HepG2 (cell line): Measurements from ENCODE around the gene NGFR. TPM values are rescaled to one million over a fixed set of nuclear protein-coding genes. Genes with fewer than 3 reads are reported as not detected.

ENCODE experiments used
- CENPBD1 ChIP-seq: sonication (generic); formaldehyde crosslinking; IDR thresholded peaks from 2 replicates; pipeline ENCODE4 v1.8.0; 2022; ENCODE audit warnings: missing genetic modification reagents, low read depth, mild to moderate bottlenecking, borderline replicate concordance
- GATA4 ChIP-seq: sonication (generic); IDR thresholded peaks from 2 replicates; pipeline ENCODE4 v1.6.1; 2016; ENCODE audit warnings: antibody characterized with exemption, low read depth, borderline replicate concordance
- HDAC6 ChIP-seq: fragments of 200-600 bp; sonication (generic); IDR thresholded peaks from 2 replicates; pipeline ENCODE4 v1.7.0; 2017; ENCODE audit warnings: mild to moderate bottlenecking, antibody characterized with exemption, low read length, low read depth
- HHEX ChIP-seq: IDR thresholded peaks from 2 replicates; pipeline ENCODE4 v1.6.1; 2016; ENCODE audit warnings: control low read depth
- KDM4B ChIP-seq: sonication (generic); formaldehyde crosslinking; IDR thresholded peaks from 2 replicates; pipeline ENCODE4 v1.4.0; 2020; ENCODE audit warnings: missing genetic modification reagents
- MZF1 ChIP-seq: sonication (generic); formaldehyde crosslinking; IDR thresholded peaks from 2 replicates; pipeline ENCODE4 v1.8.1; 2023; ENCODE audit warnings: mild to moderate bottlenecking, missing genetic modification reagents, borderline replicate concordance
- NAIF1 ChIP-seq: sonication (generic); formaldehyde crosslinking; IDR thresholded peaks from 2 replicates; pipeline ENCODE4 v1.5.0; 2020; ENCODE audit warnings: mild to moderate bottlenecking, missing genetic modification reagents, borderline replicate concordance
- PHF8 ChIP-seq: sonication (generic); formaldehyde crosslinking; IDR thresholded peaks from 2 replicates; pipeline ENCODE4 v1.5.0; 2020; ENCODE audit warnings: missing genetic modification reagents
- POGK ChIP-seq: sonication (generic); formaldehyde crosslinking; conservative IDR thresholded peaks from 2 replicates; pipeline ENCODE4 v1.8.0; 2022; ENCODE audit warnings: mild to moderate bottlenecking, moderate library complexity, missing genetic modification reagents
- SOX5 ChIP-seq: IDR thresholded peaks from 2 replicates; pipeline ENCODE4 v1.6.1; 2016; ENCODE audit warnings: borderline replicate concordance
- TP53 ChIP-seq: sonication (generic); formaldehyde crosslinking; conservative IDR thresholded peaks from 2 replicates; pipeline ENCODE4 v1.4.0; 2020; ENCODE audit warnings: missing genetic modification reagents
- ZKSCAN8 ChIP-seq: IDR thresholded peaks from 2 replicates; pipeline ENCODE4 v1.6.1; 2016; ENCODE audit warnings: borderline replicate concordance, missing genetic modification reagents, missing compliant biosample characterization
- ZNF280D ChIP-seq: sonication (generic); formaldehyde crosslinking; IDR thresholded peaks from 2 replicates; pipeline ENCODE4 v1.5.1; 2020; ENCODE audit warnings: mild to moderate bottlenecking, missing genetic modification reagents
- ZNF317 ChIP-seq: sonication (generic); formaldehyde crosslinking; IDR thresholded peaks from 2 replicates; pipeline ENCODE4 v1.5.0; 2020; ENCODE audit warnings: mild to moderate bottlenecking, missing genetic modification reagents
- ZNF713 ChIP-seq: sonication (generic); formaldehyde crosslinking; IDR thresholded peaks from 2 replicates; pipeline ENCODE4 v1.4.0; 2020; ENCODE audit warnings: mild to moderate bottlenecking, missing genetic modification reagents
- polyA plus RNA-seq, 8 experiments: library from polyadenylated mRNA; depleted of rRNA in 3 of 8; stranded (reverse) in 7 of 8; unstranded in 1 of 8; fragments of >200 nt; fragmentation: Illumina TruSeq in 4 of 8; extraction: Trizol in 4 of 8; gene quantifications; 2 replicates each; pipeline versions ENCODE4 v1.2.1 to v1.2.3, GENCODE V29; 2011 to 2016; ENCODE audit warnings: low read depth in 4 of 8, missing spikeins in 1 of 8, mixed read lengths in 1 of 8; ENCODE audit not compliant: insufficient read depth in 1 of 8
- total RNA-seq, 5 experiments: library from RNA; depleted of rRNA; stranded (reverse); fragments of >200 nt; fragmentation: Illumina TruSeq; extraction: Trizol; gene quantifications; 2 replicates each; pipeline ENCODE4 v1.2.3, GENCODE V29; 2016; ENCODE audit warnings: low read depth in 1 of 5
- TF ChIP-seq, protein P1 (sequence below): sonication (generic); formaldehyde crosslinking; IDR thresholded peaks from 2 replicates; pipeline ENCODE4 v1.4.0; 2020; ENCODE audit warnings: missing genetic modification reagents, borderline replicate concordance
- TF ChIP-seq, protein P2 (sequence below): sonication (generic); formaldehyde crosslinking; IDR thresholded peaks from 2 replicates; pipeline ENCODE4 v1.4.0; 2020; ENCODE audit warnings: mild to moderate bottlenecking, missing genetic modification reagents
- TF ChIP-seq, protein P3 (sequence below): sonication (generic); formaldehyde crosslinking; IDR thresholded peaks from 2 replicates; pipeline ENCODE4 v1.4.0; 2020; ENCODE audit warnings: missing genetic modification reagents

The NGFR gene
- total and polyA plus RNA-seq, 2 of the 13 experiments (the other 11 are each of a cell fraction or from before 2014, with no cell fraction given): 1.1 to 1.8 TPM

DNA sequence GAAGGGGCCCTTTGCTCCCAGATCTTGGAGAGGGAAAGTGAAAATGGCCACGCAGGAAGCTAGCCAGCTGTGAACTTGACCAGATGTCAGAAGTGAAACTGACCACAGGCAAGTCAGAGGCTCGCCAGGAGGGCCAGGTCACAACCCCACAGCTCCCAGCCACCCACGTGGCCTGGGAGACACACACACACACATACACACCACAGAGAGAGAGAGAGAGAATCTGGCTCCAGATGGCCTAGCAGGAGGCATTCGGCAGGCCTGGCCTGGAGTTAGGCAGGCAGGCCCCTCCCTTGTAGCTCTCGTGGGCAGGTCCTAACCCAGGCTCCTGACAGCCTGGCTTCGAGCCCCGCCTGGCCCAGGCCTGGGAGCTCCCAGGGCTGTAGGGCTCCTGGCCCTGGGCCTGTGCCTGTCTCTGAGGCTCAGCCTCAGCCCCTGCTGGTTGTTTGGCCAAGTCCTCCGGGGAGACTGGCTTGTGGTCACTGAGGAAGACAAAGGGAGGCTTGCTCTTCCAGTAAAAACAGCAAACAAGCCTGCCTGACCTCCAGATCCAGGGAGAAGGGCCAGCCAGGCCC, 20.2 kb downstream of the NGFR start (continued):
- TF ChIP-seq HDAC6 (no peak), ZNF713 (CRISPR knock-in tag) (peak; percentile 66; the same call in 1 of the 2 replicates), ZKSCAN8 (CRISPR knock-in tag) (peak; percentile 86), HHEX (CRISPR knock-in tag) (no peak), PHF8 (CRISPR knock-in tag) (peak; percentile 92), TP53 (CRISPR knock-in tag) (no peak), MZF1 (CRISPR knock-in tag) (no peak), ZNF317 (CRISPR knock-in tag) (no peak), GATA4 (no peak), SOX5 (CRISPR knock-in tag) (peak; percentile 52), POGK (peak; percentile 81), NAIF1 (CRISPR knock-in tag) (no peak), CENPBD1 (CRISPR knock-in tag) (no peak), KDM4B (CRISPR knock-in tag) (no peak; the same call in 1 of the 2 replicates), ZNF280D (CRISPR knock-in tag) (no peak)
- TF ChIP-seq, protein P1, sequence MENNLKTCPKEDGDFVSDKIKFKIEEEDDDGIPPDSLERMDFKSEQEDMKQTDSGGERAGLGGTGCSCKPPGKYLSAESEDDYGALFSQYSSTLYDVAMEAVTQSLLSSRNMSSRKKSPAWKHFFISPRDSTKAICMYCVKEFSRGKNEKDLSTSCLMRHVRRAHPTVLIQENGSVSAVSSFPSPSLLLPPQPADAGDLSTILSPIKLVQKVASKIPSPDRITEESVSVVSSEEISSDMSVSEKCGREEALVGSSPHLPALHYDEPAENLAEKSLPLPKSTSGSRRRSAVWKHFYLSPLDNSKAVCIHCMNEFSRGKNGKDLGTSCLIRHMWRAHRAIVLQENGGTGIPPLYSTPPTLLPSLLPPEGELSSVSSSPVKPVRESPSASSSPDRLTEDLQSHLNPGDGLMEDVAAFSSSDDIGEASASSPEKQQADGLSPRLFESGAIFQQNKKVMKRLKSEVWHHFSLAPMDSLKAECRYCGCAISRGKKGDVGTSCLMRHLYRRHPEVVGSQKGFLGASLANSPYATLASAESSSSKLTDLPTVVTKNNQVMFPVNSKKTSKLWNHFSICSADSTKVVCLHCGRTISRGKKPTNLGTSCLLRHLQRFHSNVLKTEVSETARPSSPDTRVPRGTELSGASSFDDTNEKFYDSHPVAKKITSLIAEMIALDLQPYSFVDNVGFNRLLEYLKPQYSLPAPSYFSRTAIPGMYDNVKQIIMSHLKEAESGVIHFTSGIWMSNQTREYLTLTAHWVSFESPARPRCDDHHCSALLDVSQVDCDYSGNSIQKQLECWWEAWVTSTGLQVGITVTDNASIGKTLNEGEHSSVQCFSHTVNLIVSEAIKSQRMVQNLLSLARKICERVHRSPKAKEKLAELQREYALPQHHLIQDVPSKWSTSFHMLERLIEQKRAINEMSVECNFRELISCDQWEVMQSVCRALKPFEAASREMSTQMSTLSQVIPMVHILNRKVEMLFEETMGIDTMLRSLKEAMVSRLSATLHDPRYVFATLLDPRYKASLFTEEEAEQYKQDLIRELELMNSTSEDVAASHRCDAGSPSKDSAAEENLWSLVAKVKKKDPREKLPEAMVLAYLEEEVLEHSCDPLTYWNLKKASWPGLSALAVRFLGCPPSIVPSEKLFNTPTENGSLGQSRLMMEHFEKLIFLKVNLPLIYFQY: peak; percentile 78; the same call in 1 of the 2 replicates
- TF ChIP-seq, protein P2, sequence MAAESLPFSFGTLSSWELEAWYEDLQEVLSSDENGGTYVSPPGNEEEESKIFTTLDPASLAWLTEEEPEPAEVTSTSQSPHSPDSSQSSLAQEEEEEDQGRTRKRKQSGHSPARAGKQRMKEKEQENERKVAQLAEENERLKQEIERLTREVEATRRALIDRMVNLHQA (CRISPR knock-in tag): no peak
- TF ChIP-seq, protein P3, sequence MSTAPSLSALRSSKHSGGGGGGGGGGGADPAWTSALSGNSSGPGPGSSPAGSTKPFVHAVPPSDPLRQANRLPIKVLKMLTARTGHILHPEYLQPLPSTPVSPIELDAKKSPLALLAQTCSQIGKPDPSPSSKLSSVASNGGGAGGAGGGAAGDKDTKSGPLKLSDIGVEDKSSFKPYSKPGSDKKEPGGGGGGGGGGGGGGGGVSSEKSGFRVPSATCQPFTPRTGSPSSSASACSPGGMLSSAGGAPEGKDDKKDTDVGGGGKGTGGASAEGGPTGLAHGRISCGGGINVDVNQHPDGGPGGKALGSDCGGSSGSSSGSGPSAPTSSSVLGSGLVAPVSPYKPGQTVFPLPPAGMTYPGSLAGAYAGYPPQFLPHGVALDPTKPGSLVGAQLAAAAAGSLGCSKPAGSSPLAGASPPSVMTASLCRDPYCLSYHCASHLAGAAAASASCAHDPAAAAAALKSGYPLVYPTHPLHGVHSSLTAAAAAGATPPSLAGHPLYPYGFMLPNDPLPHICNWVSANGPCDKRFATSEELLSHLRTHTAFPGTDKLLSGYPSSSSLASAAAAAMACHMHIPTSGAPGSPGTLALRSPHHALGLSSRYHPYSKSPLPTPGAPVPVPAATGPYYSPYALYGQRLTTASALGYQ (CRISPR knock-in tag): no peak
